GM23248 (cell line): ENCODE data around the gene PTPRO.

Source experiments
- EZH2 ChIP-seq: fragments of 200-600 bp; sonication (generic); IDR thresholded peaks from 2 replicates; pipeline ENCODE4 v1.6.1; 2018; ENCODE audit warnings: antibody characterized with exemption, mild to moderate bottlenecking; ENCODE audit not compliant: insufficient read depth, poor library complexity, severe bottlenecking
- EZH2phosphoT487 ChIP-seq: fragments of 200-600 bp; sonication (generic); IDR thresholded peaks from 2 replicates; pipeline ENCODE4 v1.6.1; 2018; ENCODE audit warnings: antibody characterized with exemption, moderate library complexity, mild to moderate bottlenecking, low read depth; ENCODE audit not compliant: insufficient read depth

DNA sequence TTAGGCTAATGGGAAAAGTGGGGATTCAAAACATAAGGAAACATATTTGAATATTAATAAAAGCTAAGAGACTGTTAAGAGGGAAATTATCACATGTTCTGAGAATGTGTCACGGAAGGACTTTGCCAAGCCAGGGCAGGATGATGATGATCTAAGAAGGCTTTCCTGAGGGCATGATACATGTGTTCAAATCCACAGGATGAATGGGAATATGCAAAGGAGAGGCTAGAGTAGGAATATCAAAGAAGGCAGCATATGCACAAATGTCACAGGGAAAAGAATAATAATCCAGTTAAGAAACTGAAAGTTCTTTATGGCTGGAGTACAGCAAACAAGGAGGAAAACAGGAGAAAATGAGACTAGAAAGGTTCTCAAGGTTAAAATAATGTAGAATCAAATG is 107.0 kb downstream of the PTPRO start:
- TF ChIP-seq EZH2phosphoT487 (no peak), EZH2 (no peak)
